WTC11 (cell line): Measurements from ENCODE around the gene PTPRG. TPM values are rescaled to one million over a fixed set of nuclear protein-coding genes. Genes with fewer than 3 reads are reported as not detected.

Source experiments
- ATAC-seq: fragments of 200-7000 bp; cut with Tn5 transposase; 2 replicates; pipeline ENCODE4 v1.10.0; 2021; ENCODE audit warnings: mild to moderate bottlenecking, moderate library complexity
- CTCF ChIA-PET: fragments of 300-600 bp; sonication (Branson Sonifier 250); formaldehyde crosslinking; loops from one replicate; lab custom pipeline; 2021; ENCODE audit warnings: antibody characterized with exemption; lab: Charles Lee
- POLR2A ChIA-PET: fragments of 350-600 bp; sonication (Branson Sonifier 250); formaldehyde crosslinking; loops from one replicate; lab custom pipeline; 2021; ENCODE audit warnings: antibody characterized with exemption; lab: Charles Lee
- DNase-seq: peaks from one replicate; pipeline ENCODE4 v3.0.0; 2021; ENCODE audit warnings: low spot score
- H3K27ac Mint-ChIP-seq: 2 replicates; pipeline ENCODE4 v1.8.0; 2021; ENCODE audit warnings: mixed read lengths
- H3K27me3 Mint-ChIP-seq: 2 replicates; pipeline ENCODE4 v1.8.0; 2021; ENCODE audit warnings: low read depth, mild to moderate bottlenecking, moderate library complexity, mixed read lengths
- H3K36me3 Mint-ChIP-seq: 2 replicates; pipeline ENCODE4 v1.8.0; 2021; ENCODE audit warnings: mixed read lengths
- H3K4me1 Mint-ChIP-seq: 2 replicates; pipeline ENCODE4 v1.8.0; 2022; ENCODE audit warnings: mixed read lengths
- H3K4me3 Mint-ChIP-seq: 2 replicates; pipeline ENCODE4 v1.8.0; 2021; ENCODE audit warnings: mild to moderate bottlenecking, moderate library complexity, mixed read lengths
- H3K9me3 Mint-ChIP-seq: 2 replicates; pipeline ENCODE4 v1.8.0; 2021; ENCODE audit warnings: mixed read lengths
- ARID4B ChIP-seq: sonication (generic); formaldehyde crosslinking; IDR thresholded peaks from 2 replicates; pipeline ENCODE4 v1.8.0; 2023; ENCODE audit warnings: missing genetic modification reagents, mild to moderate bottlenecking, borderline replicate concordance
- ATF3 ChIP-seq: sonication (generic); formaldehyde crosslinking; conservative IDR thresholded peaks from 2 replicates; pipeline ENCODE4 v1.8.1; 2022; ENCODE audit warnings: mild to moderate bottlenecking, missing genetic modification reagents
- ATF6 ChIP-seq: sonication (generic); formaldehyde crosslinking; IDR thresholded peaks from 2 replicates; pipeline ENCODE4 v1.8.1; 2023; ENCODE audit warnings: mild to moderate bottlenecking, missing genetic modification reagents
- CBFB ChIP-seq: sonication (generic); formaldehyde crosslinking; IDR thresholded peaks from 2 replicates; pipeline ENCODE4 v1.8.1; 2022; ENCODE audit warnings: mild to moderate bottlenecking, low read depth, missing genetic modification reagents
- CDX4 ChIP-seq: fragments of 250-450 bp; sonication (Bioruptor Pico); IDR thresholded peaks from 2 replicates; pipeline ENCODE4 v1.9.0; 2021; ENCODE audit warnings: moderate library complexity, mild to moderate bottlenecking, inconsistent platforms, borderline replicate concordance
- E2F5 ChIP-seq: sonication (generic); formaldehyde crosslinking; IDR thresholded peaks from 2 replicates; pipeline ENCODE4 v1.8.1; 2022; ENCODE audit warnings: mild to moderate bottlenecking, moderate library complexity, missing genetic modification reagents
- FOXK1 ChIP-seq: sonication (generic); formaldehyde crosslinking; IDR thresholded peaks from 2 replicates; pipeline ENCODE4 v1.8.0; 2022; ENCODE audit warnings: mild to moderate bottlenecking, moderate library complexity, missing genetic modification reagents
- GRHL2 ChIP-seq: fragments of 250-450 bp; sonication (Bioruptor Pico); IDR thresholded peaks from 2 replicates; pipeline ENCODE4 v1.8.0; 2022; ENCODE audit warnings: mild to moderate bottlenecking, moderate library complexity; ENCODE audit not compliant: insufficient replicate concordance, severe bottlenecking
- HMGA2 ChIP-seq: fragments of 250-450 bp; sonication (Bioruptor Pico); IDR thresholded peaks from 2 replicates; pipeline ENCODE4 v1.4.0; 2021; ENCODE audit warnings: mild to moderate bottlenecking, moderate library complexity
- JAZF1 ChIP-seq: fragments of 250-450 bp; sonication (Bioruptor Pico); IDR thresholded peaks from 2 replicates; pipeline ENCODE4 v1.9.0; 2021; ENCODE audit warnings: moderate library complexity, mild to moderate bottlenecking, inconsistent platforms
- MLX ChIP-seq: sonication (generic); formaldehyde crosslinking; IDR thresholded peaks from 2 replicates; pipeline ENCODE4 v1.8.1; 2023; ENCODE audit warnings: mild to moderate bottlenecking, missing genetic modification reagents, moderate library complexity
- SMAD3 ChIP-seq: sonication (generic); formaldehyde crosslinking; IDR thresholded peaks from 2 replicates; pipeline ENCODE4 v1.8.0; 2022; ENCODE audit warnings: missing genetic modification reagents, mild to moderate bottlenecking, borderline replicate concordance
- SOX15 ChIP-seq: fragments of 250-450 bp; sonication (Bioruptor Pico); IDR thresholded peaks from 2 replicates; pipeline ENCODE4 v1.9.0; 2021; ENCODE audit warnings: mild to moderate bottlenecking
- STAT6 ChIP-seq: sonication (generic); formaldehyde crosslinking; conservative IDR thresholded peaks from 2 replicates; pipeline ENCODE4 v1.8.1; 2023; ENCODE audit warnings: mild to moderate bottlenecking, low read depth, missing genetic modification reagents, moderate library complexity
- ZNF281 ChIP-seq: sonication (generic); formaldehyde crosslinking; IDR thresholded peaks from 2 replicates; pipeline ENCODE4 v1.8.0; 2023; ENCODE audit warnings: mild to moderate bottlenecking, missing genetic modification reagents
- ZNF396 ChIP-seq: fragments of 250-450 bp; sonication (Bioruptor Pico); IDR thresholded peaks from 2 replicates; pipeline ENCODE4 v1.8.0; 2021; ENCODE audit warnings: mild to moderate bottlenecking, moderate library complexity, borderline replicate concordance
- ZNF425 ChIP-seq: fragments of 250-450 bp; sonication (Bioruptor Pico); conservative IDR thresholded peaks from 2 replicates; pipeline ENCODE4 v1.9.0; 2021; ENCODE audit warnings: mild to moderate bottlenecking
- total RNA-seq: library from RNA; stranded (reverse); gene quantifications from 3 replicates; pipeline ENCODE4 v1.2.3, GENCODE V29; 2021

The PTPRG gene
- total RNA-seq, 1 experiment from 2014 or later = 106 TPM

GRCh38 chr3:61954097-61954540 is 392.7 kb downstream of the PTPRG start (continued):
- TF ChIP-seq ZNF425 (no peak), FOXK1 (CRISPR knock-in tag) (no peak), CDX4 (CRISPR knock-in tag) (no peak), CBFB (CRISPR knock-in tag) (no peak), MLX (no peak), GRHL2 (CRISPR knock-in tag) (no peak), ARID4B (CRISPR knock-in tag) (no peak), E2F5 (CRISPR knock-in tag) (no peak), ZNF396 (no peak)

GRCh38 chr3:61955483-61955882 is 394.1 kb downstream of the PTPRG start:
- Mint-ChIP-seq H3K36me3 (no peaks in the 10 kb centered on the region), H3K27ac (no peak overlapping the region), H3K4me1 (peaks cover 34% of the 10 kb centered on the region), H3K27me3 (no peaks in the 10 kb centered on the region), H3K4me3 (no peak overlapping the region), H3K9me3 (no peaks in the 10 kb centered on the region)
- ChIA-PET POLR2A (no interaction called here), CTCF (no interaction called here)
- DNase-seq = no peak
- ATAC-seq = no peak
- TF ChIP-seq SOX15 (CRISPR knock-in tag) = no peak
- TF ChIP-seq ATF6 (CRISPR knock-in tag) = no peak
- no peak for TF ChIP-seq HMGA2 (CRISPR knock-in tag)
- TF ChIP-seq GRHL2 (CRISPR knock-in tag) = no peak
- no peak for TF ChIP-seq CDX4 (CRISPR knock-in tag)
- TF ChIP-seq ZNF281 = no peak
- no peak for TF ChIP-seq SMAD3
- no peak for TF ChIP-seq STAT6 (CRISPR knock-in tag)
- TF ChIP-seq JAZF1 (CRISPR knock-in tag) = no peak
- TF ChIP-seq ATF3 (CRISPR knock-in tag) = no peak
